ENCODE data around the gene THSD4.

THSD4 gene

GRCh38 chr15:71352125-71352524 is 236.9 kb downstream of the THSD4 start:
- TF ChIP-seq CTCF (IDR thresholded peaks at IDR 0.05; ENCODE audit: low read length, missing control alignments): no peak
- H3K4me3 ChIP-seq (replicated peaks; ENCODE audit: low read depth, low read length): no peak overlapping the region
- no peak for DNase-seq (ENCODE audit: low read depth)

GRCh38 chr15:71352765-71353164 is 237.5 kb downstream of the THSD4 start:
- no peak for TF ChIP-seq CTCF (IDR thresholded peaks at IDR 0.05; ENCODE audit: low read length, missing control alignments)
- no peak for DNase-seq (ENCODE audit: low read depth)

GRCh38 chr15:71353171-71353570 is 237.9 kb downstream of the THSD4 start:
- no peak for TF ChIP-seq CTCF (IDR thresholded peaks at IDR 0.05; ENCODE audit: low read length, missing control alignments)
- no peak for DNase-seq (ENCODE audit: low read depth)

More at GRCh38 chr15:71352765-71353164, 237.5 kb downstream of the THSD4 start:
- no peak overlapping the region for H3K4me3 ChIP-seq (replicated peaks; ENCODE audit: low read depth, low read length)

GRCh38 chr15:71355268-71355667 is 240.0 kb downstream of the THSD4 start:
- no peak for TF ChIP-seq CTCF (IDR thresholded peaks at IDR 0.05; ENCODE audit: low read length, missing control alignments)
- no peak overlapping the region for H3K4me3 ChIP-seq (replicated peaks; ENCODE audit: low read depth, low read length)
- no peak for DNase-seq (ENCODE audit: low read depth)

More at GRCh38 chr15:71353171-71353570, 237.9 kb downstream of the THSD4 start:
- H3K4me3 ChIP-seq (replicated peaks; ENCODE audit: low read depth, low read length): no peak overlapping the region

GRCh38 chr15:71357321-71357732 is 242.1 kb downstream of the THSD4 start:
- no peak for TF ChIP-seq CTCF (IDR thresholded peaks at IDR 0.05; ENCODE audit: low read length, missing control alignments)
- no peak overlapping the region for H3K4me3 ChIP-seq (replicated peaks; ENCODE audit: low read depth, low read length)
- DNase-seq (ENCODE audit: low read depth): no peak

GRCh38 chr15:71357967-71358366 is 242.7 kb downstream of the THSD4 start:
- no peak for TF ChIP-seq CTCF (IDR thresholded peaks at IDR 0.05; ENCODE audit: low read length, missing control alignments)
- H3K4me3 ChIP-seq (replicated peaks; ENCODE audit: low read depth, low read length): no peak overlapping the region
- no peak for DNase-seq (ENCODE audit: low read depth)

- no peak overlapping the region for H3K4me3 ChIP-seq (replicated peaks; ENCODE audit: low read depth, low read length)
- no peak for TF ChIP-seq CTCF (IDR thresholded peaks at IDR 0.05; ENCODE audit: low read length, missing control alignments)
- DNase-seq (ENCODE audit: low read depth): no peak
Measured at GRCh38 chr15:71359246-71359645, 244.0 kb downstream of the THSD4 start.

Data from fibroblast of pulmonary artery (primary cell).